ENCODE measurements around the gene MAML3. TPM values are rescaled to one million over a fixed set of nuclear protein-coding genes. Genes with fewer than 3 reads are reported as not detected.

MAML3 gene
- total and polyA plus RNA-seq, 5 donors from 2014 or later = 0.11 to 1.1 (median 0.16) TPM; not detected in 1

- H3K9me3 ChIP-seq (ENCODE audit: control insufficient read depth in 2 of 2, low read length in 2 of 2) = no peaks in the 10 kb centered on the region
- no peak overlapping the region for H3K27ac Mint-ChIP-seq
- peaks cover 16% of the 10 kb centered on the region for H3K27me3 Mint-ChIP-seq
- H3K36me3 ChIP-seq (ENCODE audit: control insufficient read depth, insufficient read depth, low read length) = no peaks in the 10 kb centered on the region
- H3K4me3 ChIP-seq (ENCODE audit: low read depth, low read length) = no peak overlapping the region
- H3K27me3 ChIP-seq (ENCODE audit: control insufficient read depth, insufficient read depth, low read length) = peaks cover 2% of the 10 kb centered on the region
- no peak overlapping the region for H3K27ac ChIP-seq (ENCODE audit: insufficient read depth, low read length, poor library complexity, severe bottlenecking)
- H3K4me3 Mint-ChIP-seq = no peak overlapping the region
- no peaks in the 10 kb centered on the region for H3K4me1 Mint-ChIP-seq
- H3K9me3 Mint-ChIP-seq = peaks cover 0 to 1% (median 0%) of the 10 kb centered on the region in 7 donors
- H3K36me3 Mint-ChIP-seq = no peaks in the 10 kb centered on the region
- DNase-seq (no peak), ATAC-seq (ENCODE audit: low read depth in 2 of 2) (no peak)
- no peaks in the 10 kb centered on the region for H3K4me1 ChIP-seq (ENCODE audit: control insufficient read depth, insufficient read depth, low read length, poor library complexity, severe bottlenecking)
These were observed 15.0 kb upstream of the MAML3 start for GRCh38 chr4:140168936-140169335.

DNA sequence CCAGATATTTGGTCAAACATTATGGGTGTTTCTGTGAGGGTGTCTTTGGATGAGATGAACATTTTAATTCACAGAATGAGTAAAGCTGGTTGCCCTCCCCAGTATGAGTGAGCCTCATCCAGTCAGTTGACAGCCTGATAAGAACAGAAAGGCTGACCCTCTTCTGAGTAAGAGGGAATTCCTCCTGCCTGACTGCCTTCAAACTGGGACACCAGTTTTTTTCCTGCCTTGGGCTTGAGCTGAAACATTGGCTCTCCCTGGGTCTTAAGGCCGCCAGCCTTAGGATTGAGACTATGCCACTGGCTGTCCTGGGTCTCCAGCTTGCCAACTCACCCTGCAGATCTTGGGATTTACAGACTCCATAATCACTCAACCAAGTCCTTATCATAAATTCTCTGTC lies 14.5 kb upstream of the MAML3 start:
- Mint-ChIP-seq H3K4me1 (no peaks in the 10 kb centered on the region), H3K9me3 (peaks cover 0 to 1% (median 0%) of the 10 kb centered on the region in 7 donors)

DNA sequence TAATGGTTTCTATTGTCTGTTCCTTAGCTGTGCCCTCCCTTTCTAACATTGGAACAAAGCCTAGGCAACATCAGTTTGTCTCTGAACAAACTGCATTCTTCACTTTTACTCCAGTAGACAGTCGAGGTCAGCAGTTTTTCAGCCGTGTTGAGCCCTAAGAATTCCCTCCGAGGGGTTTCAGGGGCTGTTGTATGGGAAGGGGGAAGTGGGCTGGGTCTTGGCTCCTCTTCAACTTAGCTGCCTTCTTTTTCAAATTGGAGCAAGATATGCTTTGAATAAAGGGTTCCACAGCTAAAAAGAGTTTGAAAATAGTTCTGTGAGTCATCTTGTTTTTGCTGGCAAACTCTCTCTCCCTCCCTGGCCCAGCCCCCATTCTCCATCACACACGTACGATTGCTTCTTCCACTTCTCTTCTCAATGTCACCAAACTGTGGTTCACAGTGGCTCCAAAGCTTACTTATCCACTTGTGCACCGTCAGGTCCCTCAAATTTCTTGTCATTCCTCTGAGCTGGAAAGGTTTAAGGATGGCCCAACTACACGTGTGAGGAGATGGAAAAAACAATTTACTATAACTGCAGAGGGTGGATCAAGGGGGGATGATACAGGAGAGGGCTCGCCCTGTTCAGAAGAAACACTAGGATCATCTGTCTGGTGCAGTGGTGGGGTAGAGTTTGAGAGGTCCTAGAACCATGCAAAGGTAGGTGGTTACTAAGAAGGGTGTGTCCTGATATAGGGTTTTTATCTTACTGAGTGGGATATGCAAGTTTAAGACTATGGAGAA lies 9.2 kb upstream of the MAML3 start:
- Histone ChIP-seq H3K27ac (ENCODE audit: insufficient read depth, low read length, poor library complexity, severe bottlenecking) (no peak overlapping the region), H3K4me3 (ENCODE audit: low read depth, low read length) (no peak overlapping the region), H3K36me3 (ENCODE audit: control insufficient read depth, insufficient read depth, low read length) (no peaks in the 10 kb centered on the region), H3K4me1 (ENCODE audit: control insufficient read depth, insufficient read depth, low read length, poor library complexity, severe bottlenecking) (no peaks in the 10 kb centered on the region), H3K9me3 (ENCODE audit: control insufficient read depth in 2 of 2, low read length in 2 of 2) (peaks cover 0 to 4% of the 10 kb centered on the region in 2 experiments), H3K27me3 (ENCODE audit: control insufficient read depth, insufficient read depth, low read length) (peaks cover 2% of the 10 kb centered on the region)
- Mint-ChIP-seq H3K4me3 (no peak overlapping the region), H3K4me1 (peaks cover 0 to 2% (median under 1%) of the 10 kb centered on the region in 4 donors), H3K9me3 (peaks cover 0 to 10% (median 3%) of the 10 kb centered on the region in 7 donors), H3K36me3 (no peaks in the 10 kb centered on the region), H3K27ac (no peak overlapping the region), H3K27me3 (peaks cover 5% of the 10 kb centered on the region)
- ATAC-seq (ENCODE audit: low read depth in 2 of 2) (no peak), DNase-seq (no peak)

More for the DNA sequence above, 14.5 kb upstream of the MAML3 start:
- DNase-seq (no peak), ATAC-seq (ENCODE audit: low read depth in 2 of 2) (no peak)
- peaks cover 3% of the 10 kb centered on the region for H3K27me3 ChIP-seq (ENCODE audit: control insufficient read depth, insufficient read depth, low read length)
- Mint-ChIP-seq H3K36me3 (no peaks in the 10 kb centered on the region), H3K27me3 (peaks cover 16% of the 10 kb centered on the region), H3K4me3 (no peak overlapping the region), H3K27ac (peak overlapping the region in 1 of 3 donors; percentile 30)
- H3K4me3 ChIP-seq (ENCODE audit: low read depth, low read length) = no peak overlapping the region
- H3K36me3 ChIP-seq (ENCODE audit: control insufficient read depth, insufficient read depth, low read length) = no peaks in the 10 kb centered on the region
- H3K4me1 ChIP-seq (ENCODE audit: control insufficient read depth, insufficient read depth, low read length, poor library complexity, severe bottlenecking) = no peaks in the 10 kb centered on the region
- H3K9me3 ChIP-seq (ENCODE audit: control insufficient read depth in 2 of 2, low read length in 2 of 2) = no peaks in the 10 kb centered on the region
- H3K27ac ChIP-seq (ENCODE audit: insufficient read depth, low read length, poor library complexity, severe bottlenecking) = no peak overlapping the region

DNA sequence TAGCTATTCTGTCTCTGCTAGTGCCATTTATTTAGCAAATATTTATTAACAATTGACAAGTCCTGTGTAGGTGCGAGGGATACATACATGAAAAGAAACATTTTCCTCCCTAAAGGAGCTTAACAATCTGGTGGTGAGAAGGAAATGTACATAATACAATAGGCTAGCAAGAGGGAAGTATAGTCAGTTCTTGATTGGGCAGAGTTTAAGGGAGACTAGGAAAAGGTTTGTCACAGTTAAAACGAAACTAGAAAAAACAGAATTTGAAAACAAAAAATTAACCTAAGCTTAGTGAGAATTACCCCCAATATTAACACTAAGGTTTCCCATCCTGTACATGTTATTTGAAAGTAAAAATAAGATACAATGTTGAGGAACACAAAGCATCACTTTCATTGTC lies 8.6 kb upstream of the MAML3 start:
- DNase-seq = no peak
- Histone ChIP-seq H3K4me1 (ENCODE audit: control insufficient read depth, insufficient read depth, low read length, poor library complexity, severe bottlenecking) (no peaks in the 10 kb centered on the region), H3K9me3 (ENCODE audit: control insufficient read depth in 2 of 2, low read length in 2 of 2) (peaks cover 0 to 4% of the 10 kb centered on the region in 2 experiments), H3K27ac (ENCODE audit: insufficient read depth, low read length, poor library complexity, severe bottlenecking) (no peak overlapping the region), H3K36me3 (ENCODE audit: control insufficient read depth, insufficient read depth, low read length) (no peaks in the 10 kb centered on the region), H3K27me3 (ENCODE audit: control insufficient read depth, insufficient read depth, low read length) (peaks cover 5% of the 10 kb centered on the region), H3K4me3 (ENCODE audit: low read depth, low read length) (no peak overlapping the region)
- ATAC-seq (ENCODE audit: low read depth in 2 of 2) = no peak
- Mint-ChIP-seq H3K4me1 (peaks cover 0 to 2% (median under 1%) of the 10 kb centered on the region in 4 donors), H3K4me3 (no peak overlapping the region), H3K9me3 (peaks cover 0 to 10% (median 3%) of the 10 kb centered on the region in 7 donors), H3K27ac (no peak overlapping the region), H3K36me3 (no peaks in the 10 kb centered on the region), H3K27me3 (peaks cover 7% of the 10 kb centered on the region)

DNA sequence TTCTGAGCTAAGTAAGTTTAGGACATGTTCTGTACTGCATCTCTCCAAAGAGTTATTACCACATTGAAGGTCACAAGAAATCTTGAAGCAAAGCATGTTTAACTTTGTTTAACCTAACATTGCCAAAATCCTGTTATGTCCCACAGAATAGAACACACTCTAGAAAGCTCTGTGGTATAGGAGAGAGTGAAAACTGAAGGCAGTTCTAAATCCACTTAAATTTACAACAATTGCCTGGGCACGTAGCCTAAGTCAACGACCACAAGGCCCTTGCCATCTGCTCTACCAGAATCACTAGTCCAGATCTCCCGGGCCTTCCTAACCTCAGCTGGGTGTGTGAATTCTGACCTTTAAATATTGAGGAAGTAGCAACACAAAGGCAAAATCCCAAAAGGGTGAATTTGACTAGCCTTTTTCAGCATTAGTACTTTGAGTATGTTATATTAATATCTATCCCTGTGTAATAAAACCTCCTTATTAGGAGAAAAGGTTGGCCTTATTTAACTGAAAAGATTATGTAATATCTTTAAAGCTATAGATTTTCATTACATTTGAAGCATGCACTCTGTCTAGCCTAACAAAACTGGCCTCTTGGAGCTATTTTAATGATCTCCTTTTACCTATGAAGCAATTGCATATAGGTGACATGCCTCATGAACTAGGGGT lies 4.5 kb upstream of the MAML3 start:
- H3K4me3 Mint-ChIP-seq = no peak overlapping the region
- H3K36me3 Mint-ChIP-seq = no peaks in the 10 kb centered on the region
- Histone ChIP-seq H3K4me3 (ENCODE audit: low read depth, low read length) (no peak overlapping the region), H3K27me3 (ENCODE audit: control insufficient read depth, insufficient read depth, low read length) (peaks cover 10% of the 10 kb centered on the region), H3K4me1 (ENCODE audit: control insufficient read depth, insufficient read depth, low read length, poor library complexity, severe bottlenecking) (peaks cover 9% of the 10 kb centered on the region), H3K9me3 (ENCODE audit: control insufficient read depth in 2 of 2, low read length in 2 of 2) (peaks cover 0 to 6% of the 10 kb centered on the region in 2 experiments), H3K36me3 (ENCODE audit: control insufficient read depth, insufficient read depth, low read length) (no peaks in the 10 kb centered on the region), H3K27ac (ENCODE audit: insufficient read depth, low read length, poor library complexity, severe bottlenecking) (no peak overlapping the region)
- H3K27ac Mint-ChIP-seq = no peak overlapping the region
- peaks cover 0 to 10% (median 5%) of the 10 kb centered on the region in 7 donors for H3K9me3 Mint-ChIP-seq
- H3K4me1 Mint-ChIP-seq = peaks cover 0 to 23% (median 14%) of the 10 kb centered on the region in 4 donors
- ATAC-seq (ENCODE audit: low read depth in 2 of 2) (no peak), DNase-seq (no peak)
- H3K27me3 Mint-ChIP-seq = peaks cover 35% of the 10 kb centered on the region

- Histone ChIP-seq H3K27ac (ENCODE audit: insufficient read depth, low read length, poor library complexity, severe bottlenecking) (no peak overlapping the region), H3K27me3 (ENCODE audit: control insufficient read depth, insufficient read depth, low read length) (peaks cover 9% of the 10 kb centered on the region), H3K4me1 (ENCODE audit: control insufficient read depth, insufficient read depth, low read length, poor library complexity, severe bottlenecking) (peaks cover 21% of the 10 kb centered on the region)
These were observed 3.4 kb upstream of the MAML3 start for GRCh38 chr4:140157341-140157740.

DNA sequence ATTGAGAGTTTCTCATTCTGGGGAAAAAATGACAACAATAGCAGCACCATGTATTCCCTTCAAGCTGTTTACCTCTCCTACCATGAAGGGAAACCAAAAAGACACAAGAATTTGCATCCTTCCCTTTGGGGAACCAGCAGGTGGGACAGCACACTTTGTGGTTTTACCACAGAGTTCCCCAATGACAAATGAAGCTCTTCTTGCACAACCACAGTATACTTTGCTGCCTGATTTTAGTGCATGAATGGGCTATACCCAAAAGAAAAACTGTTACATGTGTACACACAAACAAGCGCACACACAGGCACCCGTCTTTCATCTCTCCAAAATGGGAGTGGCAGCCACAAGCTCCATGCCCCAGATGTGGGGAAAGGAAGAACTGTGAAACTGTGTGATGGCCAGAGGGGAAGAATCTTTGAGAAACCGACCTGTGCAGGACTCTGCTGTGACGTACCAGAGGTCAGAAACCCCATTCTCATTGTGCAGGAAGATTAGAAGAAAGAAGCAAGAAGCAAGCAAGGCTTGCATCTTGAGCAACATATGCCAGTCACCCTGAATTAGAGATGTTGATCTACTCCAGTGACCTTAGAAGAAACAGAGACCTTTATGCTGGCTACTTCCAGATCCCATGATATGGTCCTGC lies 2.7 kb upstream of the MAML3 start:
- Histone ChIP-seq H3K4me1 (ENCODE audit: control insufficient read depth, insufficient read depth, low read length, poor library complexity, severe bottlenecking) (peaks cover 28% of the 10 kb centered on the region), H3K4me3 (ENCODE audit: low read depth, low read length) (no peak overlapping the region), H3K36me3 (ENCODE audit: control insufficient read depth, insufficient read depth, low read length) (no peaks in the 10 kb centered on the region), H3K27me3 (ENCODE audit: control insufficient read depth, insufficient read depth, low read length) (peaks cover 9% of the 10 kb centered on the region), H3K27ac (ENCODE audit: insufficient read depth, low read length, poor library complexity, severe bottlenecking) (no peak overlapping the region), H3K9me3 (ENCODE audit: control insufficient read depth in 2 of 2, low read length in 2 of 2) (peaks cover 0 to 2% of the 10 kb centered on the region in 2 experiments)
- peak overlapping the region in 1 of 3 donors; percentile 29 for H3K27ac Mint-ChIP-seq
- peak overlapping the region in 1 of 4 donors; percentile 76 for H3K4me3 Mint-ChIP-seq
- DNase-seq = no peak
- peaks cover 0 to 6% (median under 1%) of the 10 kb centered on the region in 7 donors for H3K9me3 Mint-ChIP-seq
- H3K4me1 Mint-ChIP-seq = peaks cover 0 to 28% (median 16%) of the 10 kb centered on the region in 4 donors
- peaks cover 51% of the 10 kb centered on the region for H3K27me3 Mint-ChIP-seq
- H3K36me3 Mint-ChIP-seq = no peaks in the 10 kb centered on the region
- ATAC-seq (ENCODE audit: low read depth in 2 of 2) = no peak

More at GRCh38 chr4:140157341-140157740, 3.4 kb upstream of the MAML3 start:
- Mint-ChIP-seq H3K4me1 (peaks cover 0 to 28% (median 16%) of the 10 kb centered on the region in 4 donors), H3K4me3 (no peak overlapping the region), H3K27me3 (peaks cover 44% of the 10 kb centered on the region), H3K36me3 (no peaks in the 10 kb centered on the region), H3K27ac (peak overlapping the region in 1 of 3 donors; percentile 48), H3K9me3 (peaks cover 0 to 10% (median 4%) of the 10 kb centered on the region in 7 donors)
- no peak overlapping the region for H3K4me3 ChIP-seq (ENCODE audit: low read depth, low read length)
- no peak for ATAC-seq (ENCODE audit: low read depth in 2 of 2)
- H3K9me3 ChIP-seq (ENCODE audit: control insufficient read depth in 2 of 2, low read length in 2 of 2) = peaks cover 0 to 6% of the 10 kb centered on the region in 2 experiments
- H3K36me3 ChIP-seq (ENCODE audit: control insufficient read depth, insufficient read depth, low read length) = no peaks in the 10 kb centered on the region
- DNase-seq = no peak

All from CD4-positive, CD25-positive, alpha-beta regulatory T cell (primary cell).